Endothelial cell of umbilical vein (primary cell): ENCODE data around the gene PSMC3. TPM values are rescaled to one million over a fixed set of nuclear protein-coding genes. Genes with fewer than 3 reads are reported as not detected.

Experiments used
- BruUV-seq: library from RNA; stranded (reverse); fragments of 400-500 nt; replicated peaks from 2 replicates; lab custom pipeline; 2021; lab: Mats Ljungman, UMichigan
- CTCF ChIA-PET: fragments of 300-600, 350-600 bp; sonication (Branson Sonifier 250); formaldehyde crosslinking; loops from one replicate; lab custom pipeline; 2021; ENCODE audit warnings: antibody characterized with exemption, inconsistent platforms; lab: Charles Lee
- POLR2A ChIA-PET: fragments of 300-600, 350-600 bp; sonication (Branson Sonifier 250); formaldehyde crosslinking; loops from one replicate; lab custom pipeline; 2021; ENCODE audit warnings: antibody characterized with exemption, inconsistent platforms; lab: Charles Lee
- DNase-seq: peaks from one replicate; pipeline ENCODE4 v3.0.0-alpha.2; 2011; ENCODE audit warnings: low read depth, low spot score
- FAIRE-seq: peaks from 2 replicates; lab custom pipeline; 2011; peaks lifted over from hg19 to GRCh38; lab: Jason Lieb, UNC
- H2AFZ ChIP-seq: 2 replicates; pipeline ENCODE4 v1.6.0; 2012; ENCODE audit warnings: low read depth, low read length, control low read depth, inconsistent platforms
- H3K27ac ChIP-seq: 2 replicates; pipeline ENCODE4 v1.5.1; 2011; ENCODE audit warnings: low read depth, mild to moderate bottlenecking, control low read depth, low read length, moderate library complexity; ENCODE audit not compliant: insufficient read depth
- H3K27me3 ChIP-seq, 2 experiments: 2 replicates each; pipeline versions ENCODE4 v1.6.0 to v1.6.1; 2011; ENCODE audit warnings: low read length in 2 of 2, mixed read lengths in 1 of 2; ENCODE audit not compliant: control insufficient read depth in 2 of 2, insufficient read depth in 2 of 2
- H3K36me3 ChIP-seq, 2 experiments: 2 replicates in 1 of 2; 3 replicates in 1 of 2; pipeline ENCODE4 v1.5.1; 2011; ENCODE audit warnings: low read length in 2 of 2, mild to moderate bottlenecking in 1 of 2, moderate library complexity in 1 of 2; ENCODE audit not compliant: control insufficient read depth in 2 of 2, insufficient read depth in 2 of 2; ENCODE audit errors: extremely low read depth in 1 of 2
- H3K4me1 ChIP-seq: 3 replicates; pipeline ENCODE4 v1.5.1; 2011; ENCODE audit warnings: mild to moderate bottlenecking, low read length; ENCODE audit not compliant: control insufficient read depth, insufficient read depth; ENCODE audit errors: extremely low read depth
- H3K4me2 ChIP-seq: 2 replicates; pipeline ENCODE4 v1.6.1; 2011; ENCODE audit warnings: low read length, control low read depth, mixed read lengths; ENCODE audit not compliant: insufficient read depth
- H3K4me3 ChIP-seq, 3 experiments: fragments of 200-600 bp in 1 of 3; sonication (generic), shearing (Covaris generic) in 1 of 3; replicated peaks in 1 of 3; 2 replicates each; pipeline ENCODE4 v1.5.1; 2011 to 2016; ENCODE audit warnings: control low read depth in 3 of 3, low read length in 3 of 3, mild to moderate bottlenecking in 2 of 3, inconsistent platforms in 1 of 3, low read depth in 1 of 3, moderate library complexity in 1 of 3; ENCODE audit not compliant: insufficient read depth in 1 of 3
- H3K79me2 ChIP-seq: 2 replicates; pipeline ENCODE4 v1.6.0; 2012; ENCODE audit warnings: low read length, inconsistent platforms; ENCODE audit not compliant: control insufficient read depth, insufficient read depth
- H3K9ac ChIP-seq: replicated peaks from 2 replicates; pipeline ENCODE3; 2011; ENCODE audit warnings: low read length, control low read depth; ENCODE audit not compliant: insufficient read depth; ENCODE audit errors: extremely low read depth
- H3K9me1 ChIP-seq: replicated peaks from 3 replicates; pipeline ENCODE4 v1.6.0; 2011; ENCODE audit warnings: mild to moderate bottlenecking, low read length; ENCODE audit not compliant: control insufficient read depth, insufficient read depth; ENCODE audit errors: extremely low read depth
- H3K9me3 ChIP-seq: replicated peaks from 2 replicates; pipeline ENCODE4 v1.5.1; 2012; ENCODE audit warnings: low read length, inconsistent platforms; ENCODE audit not compliant: control insufficient read depth, insufficient read depth
- H4K20me1 ChIP-seq: replicated peaks from 2 replicates; pipeline ENCODE3; 2011; ENCODE audit warnings: mild to moderate bottlenecking, low read length; ENCODE audit not compliant: control insufficient read depth, insufficient read depth; ENCODE audit errors: extremely low read depth
- FOS ChIP-seq: IDR thresholded peaks from 2 replicates; pipeline ENCODE4 v1.6.1; 2011; ENCODE audit warnings: mild to moderate bottlenecking, low read length, moderate library complexity, borderline replicate concordance; ENCODE audit not compliant: insufficient read depth
- GATA2 ChIP-seq: IDR thresholded peaks from 2 replicates; pipeline ENCODE4 v1.7.0; 2011; ENCODE audit warnings: low read depth, mild to moderate bottlenecking, moderate library complexity, mixed read lengths, low read length; ENCODE audit not compliant: insufficient read length, insufficient read depth
- MAX ChIP-seq: IDR thresholded peaks from 2 replicates; pipeline ENCODE4 v1.6.1; 2011; ENCODE audit not compliant: insufficient read depth, insufficient read length
- POLR2A ChIP-seq: IDR thresholded peaks from 2 replicates; pipeline ENCODE4 v1.6.1; 2012; ENCODE audit warnings: low read depth, mild to moderate bottlenecking, control low read depth, low read length
- POLR2AphosphoS5 ChIP-seq: IDR thresholded peaks from 2 replicates; pipeline ENCODE4 v1.6.1; 2012; ENCODE audit warnings: low read depth, mild to moderate bottlenecking, control low read depth, low read length, moderate library complexity; ENCODE audit not compliant: insufficient read depth
- dilution Hi-C: fragments of 300-500 bp; cut with MboI; formaldehyde crosslinking; loops from one replicate; pipeline ENCODE4 v1.15.0; 2019; ENCODE audit warnings: low sequenced_read_pairs; ENCODE audit not compliant: extremely low pct_ligation_motif_present
- intact Hi-C: fragments of 100-400 bp; cut with micrococcal nuclease; formaldehyde crosslinking; loops from one replicate; pipeline ENCODE4 v1.10.0; 2022
- polyA plus RNA-seq, 4 experiments: library from polyadenylated mRNA; depleted of rRNA in 3 of 4; stranded (reverse) in 3 of 4; unstranded in 1 of 4; fragments of >200 nt; gene quantifications; 2 replicates each; pipeline versions ENCODE4 v1.2.1 to v1.2.3, GENCODE V29; 2011 to 2012; ENCODE audit warnings: missing spikeins in 1 of 4
- total RNA-seq: library from RNA; stranded (reverse); gene quantifications from 2 replicates; pipeline ENCODE4 v1.2.3, GENCODE V29; 2021

Gene PSMC3
- total and polyA plus RNA-seq, 2 donors (not counting 3 experiments of a cell fraction or from before 2014, with no cell fraction given) = 179 to 203 TPM

- ChIA-PET CTCF (interaction anchor here (1.5 kb wide), 1 partner anchor 10 kb away, joined by 8 read pairs; no protein-coding TSS in a partner anchor), POLR2A (no interaction called here)
- Histone ChIP-seq H3K4me1 (peaks cover 37% of the 10 kb centered on the region), H3K79me2 (peaks cover 23% of the 10 kb centered on the region), H3K4me3 (no peak overlapping the region), H3K9me1 (no peaks in the 10 kb centered on the region), H2AFZ (no peak overlapping the region), H3K27me3 (no peaks in the 10 kb centered on the region), H4K20me1 (no peaks in the 10 kb centered on the region), H3K27ac (no peak overlapping the region), H3K9ac (no peak overlapping the region), H3K4me2 (no peak overlapping the region), H3K9me3 (no peaks in the 10 kb centered on the region), H3K36me3 (peaks cover 27 to 29% of the 10 kb centered on the region in 2 experiments)
- FAIRE-seq (no peak), DNase-seq (no peak)
- BruUV-seq = no TSS peak
- TF ChIP-seq MAX (no peak), POLR2A (no peak), FOS (no peak), POLR2AphosphoS5 (no peak), GATA2 (no peak)
- dilution Hi-C loops (no loop called here), intact Hi-C loops (no loop called here)
Observed at GRCh38 chr11:47469361-47470179, 43.3 kb upstream of the PSMC3 start.

- dilution Hi-C loops (no loop called here), intact Hi-C loops (no loop called here)
- no TSS peak for BruUV-seq
- ChIA-PET POLR2A (no interaction called here), CTCF (interaction anchor here (1.5 kb wide), 1 partner anchor 10 kb away, joined by 8 read pairs; no protein-coding TSS in a partner anchor)
- H3K4me2 ChIP-seq = no peak overlapping the region
- peaks cover 26% of the 10 kb centered on the region for H3K79me2 ChIP-seq
- peaks cover 27 to 28% of the 10 kb centered on the region in 2 experiments for H3K36me3 ChIP-seq
- no peak overlapping the region for H2AFZ ChIP-seq
- TF ChIP-seq MAX = no peak
- FAIRE-seq = peak; percentile 38
- no peak overlapping the region for H3K4me3 ChIP-seq
- no peaks in the 10 kb centered on the region for H3K27me3 ChIP-seq
- H4K20me1 ChIP-seq = no peaks in the 10 kb centered on the region
- H3K4me1 ChIP-seq = peaks cover 37% of the 10 kb centered on the region
- no peak overlapping the region for H3K9ac ChIP-seq
- H3K9me3 ChIP-seq = no peaks in the 10 kb centered on the region
- no peak overlapping the region for H3K27ac ChIP-seq
- no peak for DNase-seq
- H3K9me1 ChIP-seq = no peaks in the 10 kb centered on the region
Observed at GRCh38 chr11:47468598-47469214, 42.5 kb upstream of the PSMC3 start.
